Caco-2 (cell line): ENCODE measurements around the gene PCDHGB1. TPM values are rescaled to one million over a fixed set of nuclear protein-coding genes. Genes with fewer than 3 reads are reported as not detected.
A peak's percentile ranks its signal among the peaks of the same experiment; 100 is the strongest.
"Not testable (repeated sequence)": the region's sequence is repeated elsewhere in the genome, so short reads cannot be mapped to it uniquely, and the experiment has no call there.

Source experiments
- BruUV-seq: library from RNA; stranded (reverse); fragments of 400-500 nt; replicated peaks from 2 replicates; lab custom pipeline; 2021; lab: Mats Ljungman, UMichigan
- CTCF ChIA-PET: fragments of 300-600 bp; sonication (Branson Sonifier 250); formaldehyde crosslinking; loops from one replicate; lab custom pipeline; 2022; ENCODE audit warnings: antibody characterized with exemption; lab: Charles Lee
- POLR2A ChIA-PET: fragments of 300-600 bp; sonication (Branson Sonifier 250); formaldehyde crosslinking; loops from one replicate; lab custom pipeline; 2022; ENCODE audit warnings: antibody characterized with exemption; lab: Charles Lee
- DNase-seq, 2 experiments: peaks; one replicate each; pipeline versions ENCODE4 v3.0.0 to v3.0.0-alpha.2; 2020 to 2022
- H3K27me3 ChIP-seq: replicated peaks from 2 replicates; pipeline ENCODE4 v1.6.0; 2011; ENCODE audit warnings: low read length; ENCODE audit not compliant: control insufficient read depth, insufficient read depth
- H3K36me3 ChIP-seq: 2 replicates; pipeline ENCODE4 v1.5.1; 2011; ENCODE audit warnings: low read length; ENCODE audit not compliant: control insufficient read depth, insufficient read depth
- H3K4me1 ChIP-seq: fragments of 250-450 bp; sonication (Bioruptor Pico); 2 replicates; pipeline ENCODE4 v1.5.1; 2020; ENCODE audit warnings: mild to moderate bottlenecking
- H3K4me3 ChIP-seq: 2 replicates; pipeline ENCODE4 v1.5.1; 2011; ENCODE audit warnings: low read depth, mild to moderate bottlenecking, control low read depth, low read length
- H3K9me3 ChIP-seq: fragments of 250-450 bp; sonication (Bioruptor Pico); 2 replicates; pipeline ENCODE4 v1.5.1; 2020; ENCODE audit warnings: mild to moderate bottlenecking, moderate library complexity
- H3K27ac Mint-ChIP-seq: one replicate; pipeline ENCODE4 v1.8.0; 2022; ENCODE audit warnings: mixed read lengths; ENCODE audit not compliant: unreplicated experiment
- H3K27me3 Mint-ChIP-seq: one replicate; pipeline ENCODE4 v1.8.0; 2022; ENCODE audit warnings: mixed read lengths; ENCODE audit not compliant: insufficient read depth, unreplicated experiment
- H3K36me3 Mint-ChIP-seq: one replicate; pipeline ENCODE4 v1.8.0; 2022; ENCODE audit warnings: mild to moderate bottlenecking, mixed read lengths; ENCODE audit not compliant: insufficient read depth, unreplicated experiment
- H3K4me1 Mint-ChIP-seq: one replicate; pipeline ENCODE4 v1.8.0; 2022; ENCODE audit warnings: low read depth, mixed read lengths; ENCODE audit not compliant: unreplicated experiment
- H3K4me3 Mint-ChIP-seq: one replicate; pipeline ENCODE4 v1.8.0; 2022; ENCODE audit warnings: mild to moderate bottlenecking, moderate library complexity, mixed read lengths; ENCODE audit not compliant: unreplicated experiment
- H3K9me3 Mint-ChIP-seq: one replicate; pipeline ENCODE4 v1.8.0; 2022; ENCODE audit warnings: mixed read lengths; ENCODE audit not compliant: unreplicated experiment
- CTCF ChIP-seq, 2 experiments: fragments of 200-600 bp in 1 of 2; IDR thresholded peaks; 1 replicate in 1 of 2; 2 replicates in 1 of 2; pipeline versions ENCODE4 v1.5.1 to v1.8.0; 2011 to 2022; ENCODE audit warnings: antibody characterized with exemption in 1 of 2, control low read depth in 1 of 2, inconsistent platforms in 1 of 2, low read depth in 1 of 2, low read length in 1 of 2, mild to moderate bottlenecking in 1 of 2, moderate library complexity in 1 of 2; ENCODE audit not compliant: insufficient read depth in 1 of 2, severe bottlenecking in 1 of 2, unreplicated experiment in 1 of 2
- intact Hi-C: fragments of 100-400 bp; cut with micrococcal nuclease; formaldehyde crosslinking; loops from one replicate; pipeline ENCODE4 v1.10.0; 2022; ENCODE audit not compliant: unreplicated experiment
- total RNA-seq: library from RNA; stranded (reverse); gene quantifications from 2 replicates; pipeline ENCODE4 v1.2.3, GENCODE V29; 2022

PCDHGB1 gene
- total RNA-seq, 1 experiment from 2014 or later: 0.66 TPM

GRCh38 chr5:141393267-141393666 is 43.4 kb downstream of the PCDHGB1 start:
- peaks cover 19% of the 10 kb centered on the region for H3K9me3 Mint-ChIP-seq
- H3K4me3 Mint-ChIP-seq: no peak overlapping the region
- CTCF ChIA-PET: no interaction called here
- POLR2A ChIA-PET: no interaction called here
- TF ChIP-seq CTCF (IDR thresholded peaks at IDR 0.05; ENCODE audit: insufficient read depth in 1 of 2, low read depth in 1 of 2, low read length in 1 of 2, severe bottlenecking in 1 of 2, unreplicated experiment in 1 of 2): no peak
- intact Hi-C loops: no loop called here
- H3K36me3 Mint-ChIP-seq: no peaks in the 10 kb centered on the region
- no TSS peak for BruUV-seq
- no peak overlapping the region for H3K27ac Mint-ChIP-seq
- Histone ChIP-seq H3K9me3 (no peaks in the 10 kb centered on the region), H3K4me3 (no peak overlapping the region), H3K36me3 (no peaks in the 10 kb centered on the region), H3K27me3 (no peaks in the 10 kb centered on the region), H3K4me1 (no peaks in the 10 kb centered on the region)
- H3K4me1 Mint-ChIP-seq: no peaks in the 10 kb centered on the region
- DNase-seq: no peak
- H3K27me3 Mint-ChIP-seq: no peaks in the 10 kb centered on the region

- H3K27ac Mint-ChIP-seq, intact Hi-C loops, H3K4me1 Mint-ChIP-seq, BruUV-seq, H3K27me3 ChIP-seq, H3K4me1 ChIP-seq, H3K4me3 ChIP-seq, POLR2A ChIA-PET, H3K9me3 Mint-ChIP-seq, H3K36me3 ChIP-seq, CTCF ChIA-PET, H3K36me3 Mint-ChIP-seq, DNase-seq, H3K27me3 Mint-ChIP-seq, H3K4me3 Mint-ChIP-seq: not testable (repeated sequence)
- peaks cover 12% of the 10 kb centered on the region for H3K9me3 ChIP-seq
Measured at GRCh38 chr5:141394401-141395187, 44.7 kb downstream of the PCDHGB1 start.

GRCh38 chr5:141397756-141398551 is 48.1 kb downstream of the PCDHGB1 start, which contains the start of gene PCDHGB5:
PCDHGB5 (plus strand) TSS chr5:141397947; CDS start chr5:141398128, 181 bp downstream.
- H3K9me3 ChIP-seq: peaks cover 17% of the 10 kb centered on the region
- not testable (repeated sequence) for H3K36me3 ChIP-seq, H3K27ac Mint-ChIP-seq, H3K4me1 Mint-ChIP-seq, H3K27me3 ChIP-seq, H3K4me1 ChIP-seq, H3K27me3 Mint-ChIP-seq, H3K36me3 Mint-ChIP-seq, BruUV-seq
- Mint-ChIP-seq H3K9me3 (peaks cover 11% of the 10 kb centered on the region), H3K4me3 (peak within 1 kb of the TSS; percentile 69)
- TF ChIP-seq CTCF (IDR thresholded peaks at IDR 0.05; ENCODE audit: insufficient read depth in 1 of 2, low read depth in 1 of 2, low read length in 1 of 2, severe bottlenecking in 1 of 2, unreplicated experiment in 1 of 2): peak; percentile 58 to 66
- CTCF ChIA-PET: interaction anchor here (0.6 to 2.1 kb wide), 10 partner anchors 9 to 175 kb away, joined by 3 to 17 read pairs (median 5); partner anchors contain the start of genes PCDHB14, PCDHGB1 and PCDHGB3
- POLR2A ChIA-PET: interaction anchor here (1.3 kb wide), 1 partner anchor 167 kb away, joined by 3 read pairs; no protein-coding TSS in a partner anchor
- peak; percentile 60 to 70 for DNase-seq
- H3K4me3 ChIP-seq: peak within 1 kb of the TSS; percentile 47
- intact Hi-C loops: loop anchor here (1.0 kb wide), 1 partner anchor 159 kb away; no protein-coding TSS in a partner anchor
